ENCODE measurements around the gene RNF217.

Gene RNF217

DNA sequence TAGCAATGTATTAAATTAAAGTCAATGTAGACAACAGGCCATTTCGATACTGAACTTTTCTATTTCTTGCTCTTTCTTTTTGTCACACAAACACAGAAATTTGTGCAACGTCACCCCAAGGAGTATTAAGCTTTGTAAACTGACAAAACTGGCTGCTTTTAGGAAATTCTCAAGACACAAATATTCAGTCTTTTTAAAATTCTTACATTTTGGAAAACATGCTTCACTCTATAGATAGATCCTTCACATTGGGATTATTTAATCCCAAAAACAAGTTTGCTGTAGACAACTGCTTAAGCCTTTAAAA lies 121.4 kb downstream of the RNF217 start:
- TF ChIP-seq, protein P1, sequence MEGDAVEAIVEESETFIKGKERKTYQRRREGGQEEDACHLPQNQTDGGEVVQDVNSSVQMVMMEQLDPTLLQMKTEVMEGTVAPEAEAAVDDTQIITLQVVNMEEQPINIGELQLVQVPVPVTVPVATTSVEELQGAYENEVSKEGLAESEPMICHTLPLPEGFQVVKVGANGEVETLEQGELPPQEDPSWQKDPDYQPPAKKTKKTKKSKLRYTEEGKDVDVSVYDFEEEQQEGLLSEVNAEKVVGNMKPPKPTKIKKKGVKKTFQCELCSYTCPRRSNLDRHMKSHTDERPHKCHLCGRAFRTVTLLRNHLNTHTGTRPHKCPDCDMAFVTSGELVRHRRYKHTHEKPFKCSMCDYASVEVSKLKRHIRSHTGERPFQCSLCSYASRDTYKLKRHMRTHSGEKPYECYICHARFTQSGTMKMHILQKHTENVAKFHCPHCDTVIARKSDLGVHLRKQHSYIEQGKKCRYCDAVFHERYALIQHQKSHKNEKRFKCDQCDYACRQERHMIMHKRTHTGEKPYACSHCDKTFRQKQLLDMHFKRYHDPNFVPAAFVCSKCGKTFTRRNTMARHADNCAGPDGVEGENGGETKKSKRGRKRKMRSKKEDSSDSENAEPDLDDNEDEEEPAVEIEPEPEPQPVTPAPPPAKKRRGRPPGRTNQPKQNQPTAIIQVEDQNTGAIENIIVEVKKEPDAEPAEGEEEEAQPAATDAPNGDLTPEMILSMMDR (IDR thresholded peaks at IDR 0.05), result no peak

DNA sequence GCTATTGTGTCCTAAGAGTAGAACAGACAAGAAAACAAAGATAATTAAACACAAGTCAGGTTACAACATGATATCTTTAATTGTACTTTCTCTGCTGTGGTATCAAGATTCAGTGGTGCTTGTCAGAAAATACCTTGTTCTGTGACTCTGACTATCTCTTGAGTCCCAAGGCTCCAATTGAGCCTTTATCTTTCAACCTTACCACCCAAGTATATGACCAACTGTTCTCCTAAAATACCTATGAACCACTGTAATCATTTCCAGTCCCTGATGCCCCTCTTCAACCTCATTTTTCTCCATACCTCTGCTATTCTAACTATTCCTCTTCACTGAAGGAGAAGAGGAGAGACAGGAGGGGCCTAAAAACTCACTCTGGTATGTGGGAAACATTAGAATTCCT lies 124.5 kb downstream of the RNF217 start:
- TF ChIP-seq, protein P1 (IDR thresholded peaks at IDR 0.05), result no peak

DNA sequence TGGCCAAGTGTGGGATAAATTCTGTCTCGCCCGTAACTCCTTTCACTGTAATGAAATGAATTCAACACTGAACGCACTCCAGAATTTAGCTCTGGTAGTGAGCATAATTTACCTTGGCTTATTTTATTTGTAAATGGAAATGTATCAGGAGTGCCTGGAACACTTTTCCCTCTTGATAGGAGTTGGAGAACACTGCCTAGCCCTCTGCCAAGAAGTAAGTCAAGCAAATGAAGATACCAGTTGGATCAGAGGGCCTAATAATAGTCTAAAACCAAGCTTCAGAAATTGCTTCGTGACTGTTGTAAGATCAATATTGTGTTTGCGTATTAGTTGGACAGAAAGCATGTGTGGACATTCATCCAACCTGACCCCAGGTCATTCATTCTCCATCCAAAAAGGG lies 126.7 kb downstream of the RNF217 start:
- TF ChIP-seq, protein P1 (IDR thresholded peaks at IDR 0.05), result no peak

DNA sequence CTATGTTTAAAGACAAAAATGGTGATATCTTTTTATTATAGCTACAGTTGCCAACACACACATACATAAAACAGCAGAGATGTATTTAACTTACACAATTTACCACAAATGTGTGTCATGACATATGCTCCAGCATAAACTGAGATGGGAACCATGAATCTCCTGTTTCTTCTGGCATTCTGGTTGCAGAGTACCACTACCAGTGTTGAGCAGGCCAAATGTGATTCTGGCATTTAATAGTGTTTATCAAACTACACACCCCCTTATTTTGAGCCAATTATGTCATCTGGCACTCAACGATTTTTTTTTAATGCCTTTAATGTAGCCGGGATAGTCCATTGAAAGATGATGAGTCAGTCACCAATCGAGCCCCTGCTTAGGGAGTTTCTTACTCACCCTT lies 132.3 kb downstream of the RNF217 start:
- TF ChIP-seq, protein P1 (IDR thresholded peaks at IDR 0.05), result no peak

DNA sequence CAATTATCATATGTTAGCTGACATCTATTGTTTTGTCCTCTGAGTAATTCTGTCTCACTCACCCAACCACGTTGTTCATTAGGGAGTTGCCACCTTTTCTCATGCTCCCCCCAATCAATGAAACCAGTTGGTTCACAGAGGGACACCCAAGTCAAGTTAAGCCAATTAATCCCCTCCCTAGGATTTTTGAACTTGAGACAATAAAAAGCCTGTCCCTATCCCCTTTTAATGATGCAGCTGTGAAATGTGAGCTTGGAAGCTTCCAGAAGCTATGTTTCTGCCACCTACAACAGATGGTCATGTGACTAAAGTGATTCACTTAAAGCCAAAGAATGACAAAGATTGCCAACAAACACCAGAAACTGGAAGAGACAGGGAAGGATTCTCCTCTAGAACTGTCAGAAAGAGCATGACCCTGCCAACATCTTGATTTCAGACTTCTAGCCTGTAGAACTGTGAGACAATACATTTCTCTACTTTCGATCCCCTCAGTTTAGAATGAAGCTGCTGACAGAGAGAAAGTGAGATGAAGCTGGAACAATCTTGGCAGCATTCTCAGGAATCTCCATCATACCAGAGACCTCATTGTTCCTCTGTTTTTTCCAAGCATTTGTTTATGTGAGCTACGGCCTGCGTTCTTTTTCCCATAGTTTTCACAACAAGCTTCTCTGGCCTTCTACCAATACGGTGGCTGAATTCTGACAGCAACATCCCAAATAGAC lies 133.5 kb downstream of the RNF217 start:
- TF ChIP-seq, protein P1 (IDR thresholded peaks at IDR 0.05), result no peak

DNA sequence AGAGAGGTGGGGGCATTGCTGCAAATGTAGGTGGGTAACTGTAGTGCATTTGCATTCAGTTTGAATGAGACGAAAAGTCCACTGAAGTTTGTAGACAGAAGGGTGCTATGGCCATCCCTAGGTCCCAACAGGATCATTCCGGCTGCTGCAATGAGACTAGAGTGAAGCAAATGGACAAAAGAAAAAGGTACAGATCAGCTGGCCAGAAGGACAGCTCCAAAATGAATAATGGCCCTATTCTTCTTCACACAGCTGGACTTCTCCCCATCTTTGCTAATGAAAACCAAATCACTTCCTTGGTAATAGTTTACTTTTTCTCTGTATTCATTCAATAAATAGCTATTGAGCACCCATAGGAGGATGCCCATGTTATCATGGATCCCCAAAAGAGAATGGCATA lies 134.9 kb downstream of the RNF217 start:
- TF ChIP-seq, protein P1 (IDR thresholded peaks at IDR 0.05), result no peak

DNA sequence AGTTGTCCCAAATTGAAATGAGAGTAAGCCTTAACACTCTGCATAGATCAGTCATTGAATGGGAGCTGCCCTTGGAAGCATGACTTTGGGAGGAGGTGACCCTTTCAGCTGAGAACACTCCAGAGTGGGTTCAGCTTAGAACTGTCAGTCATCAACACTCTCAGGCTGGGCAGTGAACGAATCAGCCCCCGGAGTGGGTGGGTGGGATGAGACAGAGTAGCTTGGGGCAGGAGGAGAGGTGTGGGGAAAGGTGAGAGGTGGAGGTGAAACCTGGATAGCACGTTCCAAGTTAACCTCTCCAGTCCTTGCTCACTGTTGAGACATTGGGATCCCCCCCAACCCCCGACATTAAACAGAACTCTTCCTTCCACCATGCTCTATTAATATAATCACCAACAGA lies 136.0 kb downstream of the RNF217 start:
- TF ChIP-seq, protein P1 (IDR thresholded peaks at IDR 0.05), result no peak

Data from LNCAP (cell line).